Keratinocyte (primary cell): ENCODE data around the gene BBLN. TPM values are rescaled to one million over a fixed set of nuclear protein-coding genes. Genes with fewer than 3 reads are reported as not detected.
A peak's percentile ranks its signal among the peaks of the same experiment; 100 is the strongest.

Source experiments
- DNase-seq: peaks from one replicate; pipeline ENCODE4 v3.0.0-alpha.2; 2011; ENCODE audit warnings: low read depth, missing footprints, low spot score
- FAIRE-seq: peaks from 2 replicates; lab custom pipeline; 2011; peaks lifted over from hg19 to GRCh38; lab: Jason Lieb, UNC
- H2AFZ ChIP-seq: 2 replicates; pipeline ENCODE4 v1.6.0; 2012; ENCODE audit warnings: low read length, control low read depth, inconsistent platforms; ENCODE audit not compliant: control insufficient read depth
- H3K27ac ChIP-seq: 2 replicates; pipeline ENCODE4 v1.5.1; 2011; ENCODE audit warnings: low read length; ENCODE audit not compliant: control insufficient read depth, insufficient read depth
- H3K27me3 ChIP-seq: 3 replicates; pipeline ENCODE4 v1.6.0; 2011; ENCODE audit warnings: low read length; ENCODE audit not compliant: control insufficient read depth, insufficient read depth; ENCODE audit errors: extremely low read depth
- H3K36me3 ChIP-seq, 2 experiments: 2 replicates in 1 of 2; 3 replicates in 1 of 2; pipeline ENCODE4 v1.5.1; 2011; ENCODE audit warnings: low read length in 2 of 2, mild to moderate bottlenecking in 1 of 2; ENCODE audit not compliant: control insufficient read depth in 2 of 2, insufficient read depth in 2 of 2; ENCODE audit errors: extremely low read depth in 1 of 2
- H3K4me1 ChIP-seq: 3 replicates; pipeline ENCODE4 v1.5.1; 2011; ENCODE audit warnings: low read length; ENCODE audit not compliant: control insufficient read depth, insufficient read depth; ENCODE audit errors: extremely low read depth
- H3K4me2 ChIP-seq: 3 replicates; pipeline ENCODE4 v1.6.0; 2011; ENCODE audit warnings: low read depth, low read length; ENCODE audit not compliant: control insufficient read depth, insufficient read depth; ENCODE audit errors: extremely low read depth
- H3K4me3 ChIP-seq, 3 experiments: fragments of 200-600 bp in 1 of 3; sonication (generic) in 1 of 3; 2 replicates in 2 of 3; 3 replicates in 1 of 3; pipeline ENCODE4 v1.5.1; 2011 to 2016; ENCODE audit warnings: low read length in 3 of 3, mild to moderate bottlenecking in 3 of 3, control low read depth in 2 of 3, inconsistent platforms in 1 of 3, low read depth in 1 of 3, mixed read lengths in 1 of 3, mixed run types in 1 of 3, moderate library complexity in 1 of 3; ENCODE audit not compliant: control insufficient read depth in 2 of 3, insufficient read depth in 2 of 3; ENCODE audit errors: extremely low read depth in 1 of 3
- H3K79me2 ChIP-seq: 2 replicates; pipeline ENCODE4 v1.6.0; 2012; ENCODE audit warnings: low read length; ENCODE audit not compliant: control insufficient read depth, insufficient read depth
- H3K9ac ChIP-seq: 3 replicates; pipeline ENCODE4 v1.6.0; 2011; ENCODE audit warnings: low read length; ENCODE audit not compliant: control insufficient read depth, insufficient read depth; ENCODE audit errors: extremely low read depth
- H3K9me1 ChIP-seq: 3 replicates; pipeline ENCODE4 v1.6.0; 2011; ENCODE audit warnings: low read length; ENCODE audit not compliant: control insufficient read depth, insufficient read depth; ENCODE audit errors: extremely low read depth
- H3K9me3 ChIP-seq: 2 replicates; pipeline ENCODE4 v1.5.1; 2012; ENCODE audit warnings: low read depth, low read length; ENCODE audit not compliant: control insufficient read depth
- H4K20me1 ChIP-seq: 3 replicates; pipeline ENCODE4 v1.6.0; 2011; ENCODE audit warnings: low read length; ENCODE audit not compliant: control insufficient read depth, insufficient read depth; ENCODE audit errors: extremely low read depth
- EZH2 ChIP-seq: IDR thresholded peaks from one replicate; pipeline ENCODE4 v1.6.1; 2012; ENCODE audit warnings: inconsistent platforms, mild to moderate bottlenecking, low read length, moderate library complexity
- dilution Hi-C: fragments of 300-500 bp; cut with MboI; formaldehyde crosslinking; loops from one replicate; pipeline ENCODE4 v1.7.0; 2020; ENCODE audit warnings: low sequenced_read_pairs; ENCODE audit not compliant: extremely low pct_ligation_motif_present
- polyA plus RNA-seq, 5 experiments: library from polyadenylated mRNA; depleted of rRNA in 3 of 5; stranded (reverse) in 3 of 5; stranded (forward) in 1 of 5; unstranded in 1 of 5; fragments of >200 nt; gene quantifications; 1 replicate in 1 of 5; 2 replicates in 3 of 5; 3 replicates in 1 of 5; pipeline versions ENCODE4 v1.2.1 to v1.2.3, GENCODE V29; 2011 to 2012; ENCODE audit warnings: missing spikeins in 2 of 5, low read depth in 1 of 5, low replicate concordance in 1 of 5
- TF ChIP-seq, protein P1 (sequence below), 3 experiments: IDR thresholded peaks in 1 of 3; conservative IDR thresholded peaks in 1 of 3; optimal IDR thresholded peaks in 1 of 3; 2 replicates in 2 of 3; 3 replicates in 1 of 3; pipeline versions ENCODE3 to v1.5.1; 2011; ENCODE audit warnings: low read length in 3 of 3, mild to moderate bottlenecking in 3 of 3, moderate library complexity in 2 of 3, control low read depth in 1 of 3, inconsistent platforms in 1 of 3; ENCODE audit not compliant: insufficient read depth in 2 of 3; ENCODE audit errors: extremely low read depth in 1 of 3

BBLN gene
- polyA plus RNA-seq, 1 donor (not counting 4 experiments of a cell fraction or from before 2014, with no cell fraction given), result 35.9 TPM

DNA sequence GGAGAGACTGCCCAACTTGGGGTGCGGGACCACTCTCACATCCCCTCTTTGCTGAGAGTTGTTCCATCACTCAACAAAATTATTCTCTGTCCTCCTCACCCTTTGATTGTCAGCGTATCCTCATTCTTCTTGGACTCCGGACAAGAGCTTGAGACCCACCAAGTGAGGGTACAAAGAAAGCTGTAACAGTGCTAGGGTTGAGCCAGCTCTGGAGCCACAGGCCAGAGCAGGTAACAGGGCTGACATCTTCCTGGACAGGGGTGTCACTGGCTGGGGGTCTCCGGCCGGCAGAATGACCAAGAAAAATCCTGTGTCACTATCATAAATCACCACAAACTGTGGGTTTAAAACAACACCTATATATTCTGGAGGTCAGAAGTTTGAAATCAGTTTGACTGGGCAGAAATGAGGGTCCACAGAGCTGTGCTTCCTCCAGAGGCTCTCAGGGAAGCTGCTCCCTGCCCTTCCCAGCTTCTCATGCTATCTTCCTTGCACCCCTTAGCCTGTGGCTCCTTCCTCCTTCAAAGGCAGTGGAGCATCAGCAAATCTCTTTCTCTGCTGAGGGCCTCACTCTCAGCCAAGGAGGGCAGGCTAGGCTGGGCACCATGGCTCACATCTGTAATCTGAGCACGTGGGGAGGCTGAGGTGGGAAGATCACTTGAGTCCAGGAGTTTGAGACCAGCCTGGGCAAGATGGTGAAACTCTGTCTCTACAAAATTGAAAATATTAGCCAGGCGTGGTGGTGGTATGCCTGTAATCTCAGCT, 4.1 kb upstream of the BBLN start:
- dilution Hi-C loops, result no loop called here
- Histone ChIP-seq H3K27me3 (no peaks in the 10 kb centered on the region), H3K4me3 (no peak overlapping the region), H3K4me1 (peaks cover 7% of the 10 kb centered on the region), H3K36me3 (no peaks in the 10 kb centered on the region), H3K4me2 (no peak overlapping the region), H3K9me3 (no peaks in the 10 kb centered on the region), H3K9ac (no peak overlapping the region), H3K79me2 (peaks cover 5% of the 10 kb centered on the region), H2AFZ (no peak overlapping the region), H3K9me1 (no peaks in the 10 kb centered on the region), H4K20me1 (peaks cover 2% of the 10 kb centered on the region), H3K27ac (no peak overlapping the region)
- TF ChIP-seq, protein P1, sequence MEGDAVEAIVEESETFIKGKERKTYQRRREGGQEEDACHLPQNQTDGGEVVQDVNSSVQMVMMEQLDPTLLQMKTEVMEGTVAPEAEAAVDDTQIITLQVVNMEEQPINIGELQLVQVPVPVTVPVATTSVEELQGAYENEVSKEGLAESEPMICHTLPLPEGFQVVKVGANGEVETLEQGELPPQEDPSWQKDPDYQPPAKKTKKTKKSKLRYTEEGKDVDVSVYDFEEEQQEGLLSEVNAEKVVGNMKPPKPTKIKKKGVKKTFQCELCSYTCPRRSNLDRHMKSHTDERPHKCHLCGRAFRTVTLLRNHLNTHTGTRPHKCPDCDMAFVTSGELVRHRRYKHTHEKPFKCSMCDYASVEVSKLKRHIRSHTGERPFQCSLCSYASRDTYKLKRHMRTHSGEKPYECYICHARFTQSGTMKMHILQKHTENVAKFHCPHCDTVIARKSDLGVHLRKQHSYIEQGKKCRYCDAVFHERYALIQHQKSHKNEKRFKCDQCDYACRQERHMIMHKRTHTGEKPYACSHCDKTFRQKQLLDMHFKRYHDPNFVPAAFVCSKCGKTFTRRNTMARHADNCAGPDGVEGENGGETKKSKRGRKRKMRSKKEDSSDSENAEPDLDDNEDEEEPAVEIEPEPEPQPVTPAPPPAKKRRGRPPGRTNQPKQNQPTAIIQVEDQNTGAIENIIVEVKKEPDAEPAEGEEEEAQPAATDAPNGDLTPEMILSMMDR (optimal IDR thresholded peaks at IDR 0.05 in 1 of 3, IDR thresholded peaks at IDR 0.05 in 1 of 3, conservative IDR thresholded peaks at IDR 0.05 in 1 of 3; ENCODE audit: extremely low read depth in 1 of 3, insufficient read depth in 2 of 3, low read length in 3 of 3), result no peak
- TF ChIP-seq EZH2, result no peak
- FAIRE-seq (no peak), DNase-seq (no peak)

DNA sequence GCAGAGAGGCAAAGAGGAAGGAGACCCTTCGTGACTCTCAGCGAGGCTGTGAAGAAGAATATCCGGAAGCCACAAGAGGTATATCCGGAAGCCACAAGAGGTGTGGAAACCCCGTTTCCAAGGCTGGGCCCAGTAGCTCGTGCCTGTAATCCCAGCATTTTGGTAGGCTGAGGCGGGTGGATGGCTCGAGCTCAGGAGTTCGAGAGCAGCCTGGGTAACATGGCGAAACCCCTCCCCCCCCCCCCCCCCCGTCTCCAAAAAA, 612 bp upstream of the BBLN start:
- no peak for DNase-seq
- H3K4me1 ChIP-seq, result peaks cover 17% of the 10 kb centered on the region
- H3K9ac ChIP-seq, result peak overlapping the region; percentile 74
- H3K27ac ChIP-seq, result peak overlapping the region; percentile 69
- FAIRE-seq, result no peak
- dilution Hi-C loops, result no loop called here
- no peaks in the 10 kb centered on the region for H3K9me1 ChIP-seq
- H3K4me2 ChIP-seq, result peak overlapping the region; percentile 82
- H2AFZ ChIP-seq, result peak overlapping the region; percentile 92
- peaks cover 16 to 17% of the 10 kb centered on the region in 2 experiments for H3K36me3 ChIP-seq
- peaks cover 3% of the 10 kb centered on the region for H4K20me1 ChIP-seq
- no peaks in the 10 kb centered on the region for H3K9me3 ChIP-seq
- no peaks in the 10 kb centered on the region for H3K27me3 ChIP-seq
- H3K79me2 ChIP-seq, result peaks cover 5% of the 10 kb centered on the region
- H3K4me3 ChIP-seq, result peak overlapping the region; percentile 27 to 61 (median 51)
- no peak for TF ChIP-seq EZH2
- TF ChIP-seq, protein P1 (optimal IDR thresholded peaks at IDR 0.05 in 1 of 3, IDR thresholded peaks at IDR 0.05 in 1 of 3, conservative IDR thresholded peaks at IDR 0.05 in 1 of 3; ENCODE audit: extremely low read depth in 1 of 3, insufficient read depth in 2 of 3, low read length in 3 of 3), result no peak
